ENCODE measurements around the gene MYEOV. TPM values are rescaled to one million over a fixed set of nuclear protein-coding genes. Genes with fewer than 3 reads are reported as not detected.
A peak's percentile ranks its signal among the peaks of the same experiment; 100 is the strongest.

MYEOV gene
- polyA plus RNA-seq, 3 donors: 0.03 TPM; not detected in 2

DNA sequence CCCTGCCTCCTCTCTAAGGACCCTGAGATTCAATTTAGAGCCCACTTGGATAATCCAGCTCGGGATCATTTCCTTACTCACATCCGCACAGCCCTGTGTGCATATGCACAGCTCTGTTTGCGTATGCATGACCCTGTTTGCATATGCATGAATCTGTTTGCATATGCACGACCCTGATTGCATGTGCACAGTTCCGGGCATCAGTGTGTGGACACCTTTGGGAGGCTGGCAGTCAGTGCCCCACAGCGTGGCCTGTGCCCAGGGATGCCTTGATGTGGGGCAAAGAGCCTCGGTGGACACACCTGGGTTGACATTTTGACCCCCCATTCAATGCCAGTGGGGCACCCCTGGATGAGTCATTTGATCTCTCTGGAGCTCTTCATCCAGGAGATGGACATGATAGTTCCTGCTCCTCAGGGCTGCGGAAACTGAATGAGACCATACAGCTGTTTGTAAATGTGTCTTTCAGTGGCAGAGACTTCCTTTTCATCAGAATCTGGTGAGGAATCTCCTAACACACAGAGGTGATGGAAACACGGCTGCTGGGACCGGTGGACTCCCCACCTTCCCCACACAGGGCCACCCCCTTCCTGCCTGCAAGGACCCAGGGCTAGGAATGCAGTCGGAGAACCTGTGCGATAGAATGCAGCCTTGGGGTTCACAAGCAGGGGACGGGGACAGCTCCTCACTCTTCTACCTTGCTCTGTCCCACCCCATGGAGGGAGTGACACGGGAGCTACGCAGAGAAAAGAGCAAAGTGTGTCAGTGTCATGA is 41.2 kb downstream of the MYEOV start:
- Mint-ChIP-seq H3K36me3 (no peaks in the 10 kb centered on the region), H3K4me3 (peak overlapping the region in 1 of 2 donors; percentile 45), H3K9me3 (peaks cover 2 to 7% (median 4%) of the 10 kb centered on the region in 7 donors), H3K4me1 (peaks cover 3% of the 10 kb centered on the region), H3K27me3 (ENCODE audit: low read depth in 3 of 3) (peaks cover 6 to 18% (median 9%) of the 10 kb centered on the region in 3 donors), H3K27ac (no peak overlapping the region)
- no peak overlapping the region for H3K4me2 ChIP-seq (replicated peaks; ENCODE audit: extremely low read depth, low read length, poor library complexity, severe bottlenecking)
- 91% methylated on average over 7 of the region's 15 CpGs for WGBS (ENCODE audit: insufficient coverage)
- no peak overlapping the region for H3K9ac ChIP-seq (ENCODE audit: insufficient read depth, low read length, poor library complexity, severe bottlenecking)
- no peak overlapping the region for H3K4me3 ChIP-seq (replicated peaks in 1 of 3; ENCODE audit: low read depth in 2 of 3, low read length in 3 of 3)
- intact Hi-C loops (cut with micrococcal nuclease): no loop called here
- no peak overlapping the region for H2AFZ ChIP-seq (ENCODE audit: insufficient read depth, low read depth, low read length, poor library complexity, severe bottlenecking)
- H3K27me3 ChIP-seq (ENCODE audit: control insufficient read depth in 2 of 2, insufficient read depth in 2 of 2, low read length in 2 of 2): no peaks in the 10 kb centered on the region
- no peak for DNase-seq
- H3K9me3 ChIP-seq (replicated peaks in 1 of 2; ENCODE audit: control insufficient read depth in 1 of 2, insufficient read depth in 1 of 2, low read length in 2 of 2): no peaks in the 10 kb centered on the region
- no peaks in the 10 kb centered on the region for H4K20me1 ChIP-seq (ENCODE audit: insufficient read depth, low read length)
- TF ChIP-seq, protein P1, sequence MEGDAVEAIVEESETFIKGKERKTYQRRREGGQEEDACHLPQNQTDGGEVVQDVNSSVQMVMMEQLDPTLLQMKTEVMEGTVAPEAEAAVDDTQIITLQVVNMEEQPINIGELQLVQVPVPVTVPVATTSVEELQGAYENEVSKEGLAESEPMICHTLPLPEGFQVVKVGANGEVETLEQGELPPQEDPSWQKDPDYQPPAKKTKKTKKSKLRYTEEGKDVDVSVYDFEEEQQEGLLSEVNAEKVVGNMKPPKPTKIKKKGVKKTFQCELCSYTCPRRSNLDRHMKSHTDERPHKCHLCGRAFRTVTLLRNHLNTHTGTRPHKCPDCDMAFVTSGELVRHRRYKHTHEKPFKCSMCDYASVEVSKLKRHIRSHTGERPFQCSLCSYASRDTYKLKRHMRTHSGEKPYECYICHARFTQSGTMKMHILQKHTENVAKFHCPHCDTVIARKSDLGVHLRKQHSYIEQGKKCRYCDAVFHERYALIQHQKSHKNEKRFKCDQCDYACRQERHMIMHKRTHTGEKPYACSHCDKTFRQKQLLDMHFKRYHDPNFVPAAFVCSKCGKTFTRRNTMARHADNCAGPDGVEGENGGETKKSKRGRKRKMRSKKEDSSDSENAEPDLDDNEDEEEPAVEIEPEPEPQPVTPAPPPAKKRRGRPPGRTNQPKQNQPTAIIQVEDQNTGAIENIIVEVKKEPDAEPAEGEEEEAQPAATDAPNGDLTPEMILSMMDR (IDR thresholded peaks at IDR 0.05): no peak
- no peaks in the 10 kb centered on the region for H3K36me3 ChIP-seq (replicated peaks in 1 of 2; ENCODE audit: control insufficient read depth in 1 of 2, insufficient read depth in 2 of 2, low read length in 2 of 2)
- H3K79me2 ChIP-seq (ENCODE audit: insufficient read depth, low read length): no peaks in the 10 kb centered on the region
- H3K27ac ChIP-seq (ENCODE audit: low read depth in 1 of 2, low read length in 2 of 2): no peak overlapping the region
- H3K4me1 ChIP-seq (ENCODE audit: control insufficient read depth in 1 of 2, insufficient read depth in 2 of 2, low read length in 2 of 2): no peaks in the 10 kb centered on the region

DNA sequence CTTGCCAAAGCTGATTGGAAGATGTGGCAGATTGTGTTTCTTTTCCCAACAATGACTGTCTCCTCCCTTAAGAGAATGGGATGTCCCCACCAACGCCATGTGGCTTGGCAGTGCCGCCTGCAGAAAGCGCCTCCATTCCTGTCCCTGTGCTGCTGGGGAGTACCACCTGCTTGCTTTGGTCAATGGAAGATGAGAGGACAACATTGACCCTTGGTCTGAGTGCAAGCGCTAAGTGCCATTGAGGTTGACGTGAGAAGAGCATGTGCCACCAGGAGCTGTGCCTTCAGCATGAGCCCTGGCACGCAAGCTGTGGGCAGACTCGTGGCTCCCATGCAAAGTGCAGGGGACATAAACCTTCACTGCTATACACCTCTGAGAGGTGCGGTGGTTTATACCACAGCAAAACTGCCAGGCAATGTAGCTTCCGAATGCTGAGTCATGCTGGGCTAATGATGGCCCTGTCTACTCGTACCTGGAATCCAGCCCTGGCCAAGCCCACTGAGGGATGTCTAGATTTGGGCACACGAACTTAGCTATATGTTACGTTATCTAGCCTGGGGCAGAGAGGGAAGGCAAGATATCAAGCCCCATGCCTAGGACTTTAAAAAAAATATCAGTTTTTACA is 41.9 kb downstream of the MYEOV start:
- H3K4me1 ChIP-seq (ENCODE audit: control insufficient read depth in 1 of 2, insufficient read depth in 2 of 2, low read length in 2 of 2): no peaks in the 10 kb centered on the region
- no peaks in the 10 kb centered on the region for H3K36me3 Mint-ChIP-seq
- H3K4me3 Mint-ChIP-seq: no peak overlapping the region
- no peak overlapping the region for H3K4me3 ChIP-seq (replicated peaks in 1 of 3; ENCODE audit: low read depth in 2 of 3, low read length in 3 of 3)
- no peaks in the 10 kb centered on the region for H3K27me3 ChIP-seq (ENCODE audit: control insufficient read depth in 2 of 2, insufficient read depth in 2 of 2, low read length in 2 of 2)
- H3K27ac ChIP-seq (ENCODE audit: low read depth in 1 of 2, low read length in 2 of 2): no peak overlapping the region
- no peak overlapping the region for H3K9ac ChIP-seq (ENCODE audit: insufficient read depth, low read length, poor library complexity, severe bottlenecking)
- DNase-seq: no peak
- H4K20me1 ChIP-seq (ENCODE audit: insufficient read depth, low read length): no peaks in the 10 kb centered on the region
- WGBS (ENCODE audit: insufficient coverage): 84% methylated on average over 12 of the region's 12 CpGs
- TF ChIP-seq, protein P1 (IDR thresholded peaks at IDR 0.05): no peak
- H3K9me3 ChIP-seq (replicated peaks in 1 of 2; ENCODE audit: control insufficient read depth in 1 of 2, insufficient read depth in 1 of 2, low read length in 2 of 2): no peaks in the 10 kb centered on the region
- no peaks in the 10 kb centered on the region for H3K36me3 ChIP-seq (replicated peaks in 1 of 2; ENCODE audit: control insufficient read depth in 1 of 2, insufficient read depth in 2 of 2, low read length in 2 of 2)
- peaks cover 3% of the 10 kb centered on the region for H3K4me1 Mint-ChIP-seq
- no peak overlapping the region for H3K27ac Mint-ChIP-seq
- no peak overlapping the region for H2AFZ ChIP-seq (ENCODE audit: insufficient read depth, low read depth, low read length, poor library complexity, severe bottlenecking)
- peaks cover 6 to 20% (median 9%) of the 10 kb centered on the region in 3 donors for H3K27me3 Mint-ChIP-seq (ENCODE audit: low read depth in 3 of 3)
- peaks cover 2 to 9% (median 5%) of the 10 kb centered on the region in 7 donors for H3K9me3 Mint-ChIP-seq
- intact Hi-C loops (cut with micrococcal nuclease): no loop called here
- H3K79me2 ChIP-seq (ENCODE audit: insufficient read depth, low read length): no peaks in the 10 kb centered on the region
- H3K4me2 ChIP-seq (replicated peaks; ENCODE audit: extremely low read depth, low read length, poor library complexity, severe bottlenecking): no peak overlapping the region
